ENCODE measurements around the gene NAA10.

DNA sequence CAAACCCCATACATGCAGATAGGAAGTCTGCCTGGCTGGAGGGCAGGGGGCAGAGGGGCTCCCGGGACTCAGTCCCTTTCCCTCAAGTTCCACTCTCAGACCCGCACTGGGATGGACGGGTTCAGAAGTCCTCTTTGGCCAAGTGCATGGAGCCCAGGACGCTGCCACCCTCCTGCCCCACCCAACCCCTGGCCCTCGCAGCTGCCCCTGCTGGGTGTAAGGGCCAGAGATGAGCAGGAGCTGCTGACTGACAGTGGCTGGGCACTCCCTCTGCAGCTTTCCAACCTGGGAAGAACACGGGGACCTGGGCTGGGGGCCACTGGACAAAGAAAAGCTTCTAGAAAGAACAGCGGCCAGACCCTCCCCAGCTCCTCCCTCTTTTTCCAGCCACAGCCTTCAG, 52.3 kb downstream of the NAA10 start:
- TF ChIP-seq, protein P1, sequence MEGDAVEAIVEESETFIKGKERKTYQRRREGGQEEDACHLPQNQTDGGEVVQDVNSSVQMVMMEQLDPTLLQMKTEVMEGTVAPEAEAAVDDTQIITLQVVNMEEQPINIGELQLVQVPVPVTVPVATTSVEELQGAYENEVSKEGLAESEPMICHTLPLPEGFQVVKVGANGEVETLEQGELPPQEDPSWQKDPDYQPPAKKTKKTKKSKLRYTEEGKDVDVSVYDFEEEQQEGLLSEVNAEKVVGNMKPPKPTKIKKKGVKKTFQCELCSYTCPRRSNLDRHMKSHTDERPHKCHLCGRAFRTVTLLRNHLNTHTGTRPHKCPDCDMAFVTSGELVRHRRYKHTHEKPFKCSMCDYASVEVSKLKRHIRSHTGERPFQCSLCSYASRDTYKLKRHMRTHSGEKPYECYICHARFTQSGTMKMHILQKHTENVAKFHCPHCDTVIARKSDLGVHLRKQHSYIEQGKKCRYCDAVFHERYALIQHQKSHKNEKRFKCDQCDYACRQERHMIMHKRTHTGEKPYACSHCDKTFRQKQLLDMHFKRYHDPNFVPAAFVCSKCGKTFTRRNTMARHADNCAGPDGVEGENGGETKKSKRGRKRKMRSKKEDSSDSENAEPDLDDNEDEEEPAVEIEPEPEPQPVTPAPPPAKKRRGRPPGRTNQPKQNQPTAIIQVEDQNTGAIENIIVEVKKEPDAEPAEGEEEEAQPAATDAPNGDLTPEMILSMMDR (IDR thresholded peaks at IDR 0.05) = no peak
- TF ChIP-seq POLR2A (IDR thresholded peaks at IDR 0.05) = no peak

Measured in body of pancreas (tissue), 4 donors.